HG03159 (cell line): ENCODE data around the gene SFXN5.
A peak's percentile ranks its signal among the peaks of the same experiment; 100 is the strongest.

Experiments
- ATAC-seq: cut with Tn5 transposase; IDR thresholded peaks from one replicate; pipeline ENCODE4 v1.9.1; 2021; ENCODE audit warnings: mild to moderate bottlenecking, moderate library complexity; ENCODE audit not compliant: unreplicated experiment

SFXN5 gene

DNA sequence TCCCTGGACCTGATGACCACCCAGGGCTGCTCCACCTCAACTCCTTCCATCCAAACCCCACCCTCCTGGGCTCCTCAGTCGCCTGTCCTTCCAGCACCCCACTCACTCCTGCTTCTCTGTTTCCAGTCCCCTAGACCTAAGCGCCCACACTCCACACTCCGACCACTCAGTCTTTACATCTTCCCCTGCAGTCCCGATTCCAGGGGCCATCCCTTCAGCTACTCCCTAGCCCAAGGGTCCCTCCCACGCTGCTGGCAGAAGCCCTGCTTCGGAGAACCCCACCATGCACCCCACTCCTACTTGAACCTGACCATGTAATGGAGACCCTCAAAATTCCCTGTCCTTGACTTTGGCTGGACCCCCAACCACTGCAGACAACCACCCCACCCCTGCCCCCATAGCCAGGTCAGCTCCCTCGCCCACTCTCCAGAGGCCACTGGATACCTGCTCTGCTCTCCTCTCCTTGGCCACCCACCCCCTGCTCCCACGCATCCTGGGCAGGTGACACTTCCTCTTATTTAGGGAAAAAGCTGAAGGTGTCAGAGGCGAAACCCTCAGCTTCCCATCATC is 126.0 kb downstream of the SFXN5 start:
- no peak for ATAC-seq

DNA sequence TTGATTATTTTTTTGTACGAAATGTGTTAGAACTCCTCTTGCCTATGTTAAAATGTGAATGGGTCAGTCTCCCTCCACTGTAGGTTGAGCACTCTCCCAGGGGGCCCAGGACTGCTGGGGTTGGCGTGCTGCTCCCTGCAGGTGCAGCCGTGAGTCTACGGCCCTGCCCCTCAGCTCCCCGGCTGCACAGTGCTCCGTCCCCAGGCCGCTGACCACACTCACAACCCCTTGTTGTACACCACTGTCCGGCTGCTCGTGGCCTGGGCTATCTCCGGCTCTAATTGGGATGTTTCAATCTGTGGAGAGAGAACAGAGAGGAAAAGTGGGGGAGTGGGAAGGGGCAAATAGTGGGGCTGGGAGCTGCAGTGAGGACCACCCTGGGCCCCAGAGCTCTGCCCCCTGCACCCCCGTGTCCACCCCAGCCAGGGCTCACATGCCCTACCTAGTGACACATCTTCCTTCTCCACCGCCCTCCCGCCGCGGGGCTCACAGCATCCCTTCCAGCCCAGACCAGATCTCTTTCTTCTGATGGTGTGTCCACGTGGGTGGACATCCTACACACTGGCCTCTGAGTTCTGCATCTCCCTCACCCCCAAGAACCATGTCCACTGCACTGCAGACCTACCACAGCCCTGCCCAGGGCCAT is 126.6 kb downstream of the SFXN5 start:
- no peak for ATAC-seq

DNA sequence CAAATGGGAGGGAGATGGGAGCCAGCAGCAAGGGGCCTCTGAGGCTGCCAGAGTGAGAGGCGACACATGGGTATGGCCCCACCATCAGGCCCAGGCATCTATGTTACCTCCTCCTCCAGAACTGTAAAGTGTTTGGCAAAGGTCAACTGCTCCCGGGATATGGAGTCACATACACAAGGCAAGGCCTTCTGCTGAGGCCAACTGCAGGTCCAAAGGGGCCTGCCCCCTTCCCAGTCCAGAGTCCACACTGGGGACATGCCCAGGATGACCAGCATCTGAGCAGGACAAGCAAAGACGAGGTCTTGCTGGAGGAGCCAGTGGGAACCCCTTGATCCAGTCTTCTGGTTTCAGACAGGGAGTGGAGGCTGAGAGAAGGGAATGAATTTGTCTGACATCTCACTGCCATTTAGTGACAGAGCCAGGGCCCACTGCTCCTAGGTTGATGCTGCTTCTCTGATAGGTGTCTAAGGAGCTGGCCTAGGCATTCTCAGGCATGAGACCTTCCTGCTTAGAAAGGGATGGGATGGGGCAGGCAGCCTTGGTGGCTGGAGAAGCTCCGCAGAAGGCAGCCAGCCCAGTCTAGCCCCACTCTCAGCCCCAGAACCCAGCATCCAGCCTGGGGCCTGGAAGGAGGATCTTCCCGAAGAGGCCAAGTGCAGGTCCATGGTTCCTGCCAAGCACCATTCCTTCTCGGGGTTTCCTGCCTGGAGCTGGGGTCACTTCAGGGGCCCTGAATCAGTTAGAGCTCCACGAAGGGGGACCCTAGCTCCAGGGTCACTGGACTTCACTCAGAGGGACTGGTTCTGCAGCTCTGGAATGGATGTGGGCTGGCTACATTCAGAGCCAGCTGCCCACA is 127.7 kb downstream of the SFXN5 start:
- no peak for ATAC-seq

DNA sequence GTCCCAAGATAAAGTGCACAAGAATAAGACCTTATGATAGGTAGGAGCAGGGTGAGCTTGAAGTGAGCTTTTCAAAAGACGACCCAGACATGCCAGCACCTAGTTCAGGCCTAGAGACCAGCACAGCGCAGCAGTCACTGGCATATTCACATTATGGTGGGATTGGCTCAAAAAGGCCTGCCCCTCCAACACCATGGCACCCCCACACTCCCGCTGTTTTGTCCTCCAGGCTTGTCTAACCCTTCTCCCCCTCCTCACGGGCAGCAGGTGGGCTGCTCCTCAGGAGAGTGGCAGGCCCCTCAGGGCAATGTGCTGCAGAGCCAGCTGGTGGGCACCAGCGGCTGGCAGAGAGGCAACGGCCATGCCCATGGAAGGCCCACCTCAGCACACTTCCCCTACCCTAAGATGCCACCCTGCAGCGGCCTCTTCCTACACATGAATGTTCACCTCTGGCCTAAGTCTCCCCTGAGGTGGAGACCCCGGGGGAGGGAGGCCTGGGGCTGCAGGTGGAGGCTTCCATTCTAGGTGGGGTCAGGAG is 128.6 kb downstream of the SFXN5 start:
- ATAC-seq, result no peak

DNA sequence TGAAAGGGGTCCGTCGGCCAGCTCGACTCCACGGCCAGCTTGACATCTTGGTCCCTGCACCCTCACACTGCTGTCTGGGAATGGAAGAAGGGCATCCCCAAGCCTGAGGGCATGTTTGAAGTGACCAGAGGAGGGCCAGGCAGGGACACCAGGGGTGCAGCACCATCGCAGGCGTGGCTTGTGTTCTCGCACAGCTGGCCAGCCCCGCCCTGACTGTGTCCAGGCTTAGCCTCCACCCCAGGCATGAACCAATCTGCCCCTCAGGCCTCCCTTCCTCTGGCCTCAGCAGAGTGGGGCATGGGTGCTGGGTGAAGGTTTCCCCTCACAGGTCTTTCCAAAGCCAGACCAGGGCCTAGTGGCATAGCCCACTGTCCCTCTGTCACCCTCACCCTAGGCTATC is 129.2 kb downstream of the SFXN5 start:
- no peak for ATAC-seq

DNA sequence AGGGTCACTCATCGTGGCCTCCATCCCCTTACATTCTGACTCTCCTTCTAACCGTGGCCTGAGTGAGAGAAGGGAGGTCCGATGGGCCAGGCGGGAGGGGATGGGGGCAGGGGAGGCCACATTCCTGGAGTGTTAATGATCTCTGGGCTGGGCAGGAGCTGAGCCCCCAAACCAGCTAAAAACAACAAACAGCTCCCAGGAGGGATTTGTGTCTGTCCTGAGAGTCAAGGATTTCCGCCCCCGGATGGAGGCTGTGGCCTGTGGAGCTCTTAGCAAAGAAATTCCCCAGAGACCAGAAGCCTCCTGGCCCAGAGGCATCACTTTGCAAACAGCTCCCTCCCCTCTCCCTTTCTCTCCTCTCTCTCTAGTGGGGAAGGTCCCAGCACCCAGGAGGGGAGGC is 130.7 kb downstream of the SFXN5 start:
- no peak for ATAC-seq

DNA sequence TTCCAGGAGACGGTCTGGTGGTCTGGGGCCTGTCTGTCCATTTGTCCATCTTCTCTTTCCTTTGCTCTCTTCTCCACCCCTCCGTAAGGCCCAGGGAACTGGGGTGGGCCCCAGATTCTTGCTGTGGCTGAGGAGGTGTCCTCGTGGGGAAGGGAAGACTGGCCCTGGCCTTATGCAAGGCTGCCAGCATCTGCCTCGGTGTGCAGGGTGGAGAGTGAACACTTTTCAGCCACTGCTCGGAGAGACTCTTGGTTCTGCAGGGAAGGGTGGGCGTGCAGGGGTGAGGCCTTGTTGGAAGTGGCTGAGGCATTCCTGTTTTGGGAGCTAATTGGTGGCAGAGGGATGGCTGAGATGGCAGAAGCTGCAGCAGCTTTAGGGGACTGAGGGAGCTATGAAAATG is 131.2 kb downstream of the SFXN5 start:
- no peak for ATAC-seq

DNA sequence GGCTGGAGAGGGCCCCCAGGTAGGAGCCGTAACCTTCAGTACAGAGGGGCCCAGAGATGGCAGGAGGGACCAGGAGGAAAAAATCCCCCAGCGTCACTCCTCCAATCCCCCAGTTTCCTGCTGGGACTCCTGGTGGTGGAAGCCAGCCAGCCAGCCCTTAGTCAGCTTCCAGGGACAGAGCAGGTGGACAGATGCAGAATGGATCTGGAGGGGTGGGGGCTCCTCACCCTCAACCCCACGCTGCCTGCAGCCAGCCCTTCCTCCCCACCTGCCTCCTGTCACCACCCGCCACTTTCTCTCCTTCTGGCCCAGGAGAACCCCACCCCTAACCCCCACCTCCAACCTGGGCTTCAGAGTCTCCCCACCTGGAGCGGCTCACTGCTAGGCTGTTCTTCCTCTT is 133.1 kb downstream of the SFXN5 start:
- ATAC-seq, result no peak

DNA sequence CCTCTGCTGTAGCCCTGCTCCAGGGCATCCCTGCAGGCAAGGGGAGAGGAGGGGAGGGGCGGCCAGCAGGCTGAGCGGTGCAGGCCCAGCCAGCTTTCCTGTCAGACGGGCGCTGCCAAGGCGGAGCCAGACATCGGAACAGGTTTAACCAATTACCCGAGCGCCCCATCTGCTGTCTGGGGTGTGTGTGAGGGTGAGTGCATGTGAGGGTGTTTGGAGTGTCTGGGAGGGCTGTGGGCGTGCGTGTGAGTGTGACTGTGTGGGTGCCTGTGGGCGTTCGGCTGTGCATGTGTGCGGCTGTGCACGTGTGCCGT is 134.2 kb downstream of the SFXN5 start:
- ATAC-seq, result no peak

DNA sequence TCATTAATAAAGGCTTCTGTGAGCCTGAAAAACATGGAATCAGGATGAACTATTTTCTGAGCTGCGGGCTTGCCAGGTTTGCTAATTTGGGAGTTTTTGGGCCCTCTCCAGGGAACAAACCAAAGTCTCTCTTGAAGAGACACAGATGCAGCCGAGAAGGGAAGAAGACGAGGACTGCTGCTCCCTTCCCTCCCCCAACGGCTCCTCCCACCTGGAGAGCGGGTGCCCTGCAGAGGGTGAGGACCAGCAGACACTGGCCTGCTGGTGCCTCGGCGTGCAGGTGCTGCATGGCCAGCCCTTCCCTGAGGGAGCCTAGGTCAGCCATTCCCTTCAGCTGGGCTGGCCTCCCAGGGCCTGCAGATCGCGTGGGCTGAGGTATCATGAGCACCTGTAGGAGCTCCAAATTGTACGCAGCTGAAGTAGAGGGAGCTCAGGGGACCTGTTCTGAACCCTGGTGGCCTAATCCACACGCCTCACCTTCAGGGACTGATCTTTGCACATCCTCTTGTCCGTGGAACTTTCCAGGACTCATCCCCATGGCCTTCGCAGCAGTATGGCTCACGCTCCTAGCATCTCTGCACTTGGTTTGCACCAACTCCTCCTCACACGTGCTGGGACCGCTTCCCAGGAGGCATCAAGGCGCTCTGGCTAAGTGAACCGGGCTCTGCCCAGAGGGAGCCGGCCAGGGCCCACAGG is 134.7 kb downstream of the SFXN5 start:
- no peak for ATAC-seq

DNA sequence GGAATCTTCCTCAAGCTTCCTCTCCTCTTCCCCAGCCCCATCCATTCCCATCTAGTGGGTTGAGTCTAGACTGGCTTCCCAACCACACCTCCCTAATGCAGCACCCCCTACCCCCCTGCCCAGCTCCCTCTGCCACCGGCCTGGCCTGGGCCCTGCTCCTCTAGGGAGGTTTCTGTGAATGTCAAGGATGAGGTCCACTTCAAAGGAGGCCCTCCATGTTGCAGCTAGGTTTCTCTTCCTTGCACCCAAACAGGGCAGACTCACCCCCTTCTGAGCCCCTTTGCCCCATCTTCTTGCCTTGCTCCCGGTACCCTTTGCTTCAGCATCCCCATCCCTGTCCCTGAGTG is 135.9 kb downstream of the SFXN5 start:
- ATAC-seq, result no peak

DNA sequence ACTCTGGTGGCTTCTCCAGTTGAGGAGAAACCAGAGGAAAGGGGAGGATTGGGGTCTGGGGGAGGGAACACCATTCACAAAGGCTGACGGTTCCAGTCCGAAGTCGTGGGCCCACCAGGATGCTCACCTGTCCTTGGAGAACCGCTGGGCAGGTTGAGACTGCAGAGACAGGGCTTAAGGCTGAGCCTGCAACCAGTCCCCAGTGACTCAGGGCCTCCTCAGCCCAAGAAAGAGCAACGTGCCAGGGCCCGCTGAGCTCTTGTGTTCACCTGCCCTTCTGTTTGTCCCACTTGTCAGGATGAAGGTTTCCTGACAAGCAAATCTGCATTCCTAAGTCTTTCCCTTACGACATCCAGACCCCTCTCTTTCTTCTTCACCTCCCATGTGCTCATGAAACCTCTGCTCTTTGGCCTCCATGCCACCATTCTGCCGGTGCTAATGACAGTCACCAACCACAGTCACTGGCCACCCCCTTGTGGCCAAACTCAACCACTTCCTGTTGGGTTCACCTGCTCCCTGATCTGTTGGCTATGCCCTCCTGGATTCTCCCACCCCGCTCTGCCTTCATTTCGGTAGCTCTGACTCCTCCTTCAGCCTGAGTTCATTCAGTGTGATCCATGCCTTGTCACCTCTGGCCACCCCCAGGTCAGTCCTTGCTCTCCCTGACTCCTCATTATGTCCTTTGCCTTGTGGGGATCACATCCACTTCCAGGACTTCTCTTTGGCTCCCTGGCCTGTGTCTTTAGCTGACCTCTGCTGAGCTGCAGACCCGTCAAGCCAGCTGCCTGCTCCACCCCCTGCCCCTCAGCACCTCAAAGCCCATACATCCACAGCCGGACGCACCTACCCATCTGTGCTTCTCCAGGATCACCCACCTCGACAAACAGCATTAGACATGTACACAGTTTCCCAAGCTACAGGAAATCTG is 136.6 kb downstream of the SFXN5 start:
- peak; percentile 51 for ATAC-seq

DNA sequence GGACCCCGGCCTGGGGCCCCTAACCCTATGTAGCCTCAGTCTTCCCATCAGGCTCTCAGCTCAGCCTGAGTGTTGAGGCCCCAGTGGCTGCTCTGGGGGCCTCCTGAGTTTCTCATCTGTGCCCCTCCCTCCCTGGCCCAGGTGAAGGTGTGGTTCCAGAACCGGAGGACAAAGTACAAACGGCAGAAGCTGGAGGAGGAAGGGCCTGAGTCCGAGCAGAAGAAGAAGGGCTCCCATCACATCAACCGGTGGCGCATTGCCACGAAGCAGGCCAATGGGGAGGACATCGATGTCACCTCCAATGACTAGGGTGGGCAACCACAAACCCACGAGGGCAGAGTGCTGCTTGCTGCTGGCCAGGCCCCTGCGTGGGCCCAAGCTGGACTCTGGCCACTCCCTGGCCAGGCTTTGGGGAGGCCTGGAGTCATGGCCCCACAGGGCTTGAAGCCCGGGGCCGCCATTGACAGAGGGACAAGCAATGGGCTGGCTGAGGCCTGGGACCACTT is 137.8 kb downstream of the SFXN5 start:
- no peak for ATAC-seq

DNA sequence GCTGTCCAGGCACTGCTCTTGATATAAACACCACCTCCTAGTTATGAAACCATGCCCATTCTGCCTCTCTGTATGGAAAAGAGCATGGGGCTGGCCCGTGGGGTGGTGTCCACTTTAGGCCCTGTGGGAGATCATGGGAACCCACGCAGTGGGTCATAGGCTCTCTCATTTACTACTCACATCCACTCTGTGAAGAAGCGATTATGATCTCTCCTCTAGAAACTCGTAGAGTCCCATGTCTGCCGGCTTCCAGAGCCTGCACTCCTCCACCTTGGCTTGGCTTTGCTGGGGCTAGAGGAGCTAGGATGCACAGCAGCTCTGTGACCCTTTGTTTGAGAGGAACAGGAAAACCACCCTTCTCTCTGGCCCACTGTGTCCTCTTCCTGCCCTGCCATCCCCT is 138.3 kb downstream of the SFXN5 start:
- ATAC-seq, result no peak

DNA sequence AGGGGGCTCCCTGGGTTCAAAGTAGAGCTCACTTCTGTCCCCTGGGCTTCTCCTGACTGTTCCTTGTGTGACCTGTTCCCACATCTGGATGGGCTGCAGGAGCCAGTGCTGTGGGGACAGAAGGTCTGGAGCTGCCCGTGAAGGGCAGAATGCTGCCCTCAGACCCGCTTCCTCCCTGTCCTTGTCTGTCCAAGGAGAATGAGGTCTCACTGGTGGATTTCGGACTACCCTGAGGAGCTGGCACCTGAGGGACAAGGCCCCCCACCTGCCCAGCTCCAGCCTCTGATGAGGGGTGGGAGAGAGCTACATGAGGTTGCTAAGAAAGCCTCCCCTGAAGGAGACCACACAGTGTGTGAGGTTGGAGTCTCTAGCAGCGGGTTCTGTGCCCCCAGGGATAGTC is 138.7 kb downstream of the SFXN5 start:
- ATAC-seq, result no peak

DNA sequence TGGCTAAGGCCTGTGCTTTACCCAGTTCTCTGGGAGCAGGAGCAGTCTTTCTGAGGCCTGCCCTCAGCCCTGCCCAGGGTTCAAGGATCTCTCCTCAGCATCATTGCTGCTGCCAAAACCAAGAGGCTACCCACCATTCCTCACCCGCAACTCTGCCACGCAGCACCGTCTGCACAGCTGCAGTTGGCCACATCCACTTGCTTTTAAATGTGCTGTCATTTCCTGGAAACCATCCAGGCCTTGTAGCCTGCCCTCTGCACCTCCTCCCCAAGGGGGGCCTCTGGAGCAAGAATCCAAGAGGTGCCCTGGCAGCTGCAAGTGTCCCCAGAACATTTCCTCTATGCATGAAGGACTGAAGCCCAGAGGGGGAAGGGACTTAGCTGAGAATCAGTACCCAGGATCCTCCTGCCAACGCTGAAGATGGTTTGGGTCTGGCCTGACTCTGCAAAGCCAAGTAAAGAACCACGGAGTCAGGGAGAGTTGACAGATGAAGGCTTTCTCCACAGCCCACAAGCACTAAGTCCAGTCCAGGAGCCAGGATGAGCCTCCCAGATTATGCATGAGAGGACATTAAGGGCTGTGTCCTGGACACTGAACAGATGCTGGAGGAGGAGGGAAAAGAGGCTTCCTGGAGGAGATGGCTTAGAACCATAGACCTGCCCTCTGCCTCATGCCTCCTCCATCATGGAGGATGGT is 139.3 kb downstream of the SFXN5 start:
- no peak for ATAC-seq

DNA sequence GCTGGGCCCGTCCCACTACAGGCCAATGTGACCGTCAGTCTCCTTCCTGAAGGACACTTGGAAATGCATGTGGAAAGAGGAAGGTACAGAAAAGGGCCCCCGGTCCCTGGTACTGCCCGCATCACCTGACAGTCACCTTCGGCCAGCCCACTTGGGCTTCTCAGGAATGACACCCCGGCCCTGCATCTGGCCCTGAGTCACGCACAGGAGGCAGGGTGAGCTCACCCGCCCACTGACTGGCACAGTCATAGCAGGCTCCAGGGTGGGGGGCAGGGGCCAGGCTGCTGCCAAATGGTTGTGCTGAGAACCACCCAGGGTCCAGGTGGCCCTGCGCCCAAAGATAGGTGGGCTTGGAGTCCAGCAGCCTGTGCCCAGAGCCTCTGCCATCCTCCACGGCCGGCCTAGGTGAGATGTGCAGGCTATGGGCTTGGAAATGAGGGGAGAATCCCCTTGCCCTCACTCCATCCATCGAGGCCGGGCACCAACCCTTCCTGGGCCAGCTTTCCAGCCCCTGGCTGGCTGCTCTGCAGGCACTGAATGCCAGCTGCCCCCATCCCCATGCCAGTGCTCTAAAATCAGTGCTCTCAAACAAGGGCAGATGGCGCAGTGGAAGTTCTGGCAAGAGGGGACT is 140.1 kb downstream of the SFXN5 start:
- ATAC-seq, result no peak

DNA sequence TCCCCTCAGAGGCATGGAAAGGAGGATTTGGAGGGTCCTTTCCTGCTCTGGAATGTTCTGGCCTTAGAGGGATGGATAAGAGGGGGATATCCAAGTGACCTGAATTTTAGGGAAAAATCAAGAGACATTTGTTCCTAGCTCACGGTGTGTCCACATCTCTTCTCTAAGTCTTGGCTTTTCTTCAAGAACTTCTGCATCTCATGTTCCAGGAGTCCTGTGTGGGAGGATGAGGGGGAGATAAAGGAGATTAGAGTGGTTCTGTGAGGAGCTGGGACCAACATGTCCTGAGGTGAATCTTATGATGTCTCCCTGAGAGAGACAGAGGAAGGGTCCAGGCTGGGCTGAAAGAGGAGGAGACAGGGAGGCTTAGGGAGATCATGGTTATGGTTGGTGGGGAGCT is 142.5 kb downstream of the SFXN5 start:
- no peak for ATAC-seq
